ENCODE results near the gene SPSB1.

The SPSB1 gene

DNA sequence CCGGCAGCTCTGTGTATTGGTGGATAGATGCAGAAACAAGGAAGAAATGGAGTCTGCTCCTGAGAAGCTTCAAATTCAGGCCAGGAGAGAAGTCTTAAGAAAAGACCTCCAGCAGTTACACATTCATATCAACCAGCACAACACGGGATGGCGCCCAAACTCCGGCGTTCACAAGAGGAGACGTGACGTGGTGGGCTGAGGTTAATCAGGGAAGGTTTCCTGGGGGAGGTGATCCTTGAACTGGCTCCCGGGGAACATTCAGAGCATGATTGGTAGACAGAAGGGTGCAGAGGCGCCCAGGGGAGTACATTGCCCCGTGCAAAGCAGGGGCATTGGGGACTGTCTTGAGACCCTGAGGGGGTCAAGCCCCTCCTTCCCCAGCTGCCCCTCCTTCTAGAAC is 27.7 kb upstream of the SPSB1 start:
- no peak for TF ChIP-seq FOXM1 (IDR thresholded peaks at IDR 0.05; ENCODE audit: borderline replicate concordance, low read depth)

GRCh38 chr1:9265968-9266367 is 26.7 kb upstream of the SPSB1 start:
- no peak for TF ChIP-seq TEAD4 (IDR thresholded peaks at IDR 0.05)
- no peak for TF ChIP-seq EP300 (IDR thresholded peaks at IDR 0.05; ENCODE audit: borderline replicate concordance)
- TF ChIP-seq FOXM1 (IDR thresholded peaks at IDR 0.05; ENCODE audit: borderline replicate concordance, low read depth): no peak
- TF ChIP-seq, protein P1, sequence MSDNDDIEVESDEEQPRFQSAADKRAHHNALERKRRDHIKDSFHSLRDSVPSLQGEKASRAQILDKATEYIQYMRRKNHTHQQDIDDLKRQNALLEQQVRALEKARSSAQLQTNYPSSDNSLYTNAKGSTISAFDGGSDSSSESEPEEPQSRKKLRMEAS (IDR thresholded peaks at IDR 0.05): no peak
- TF ChIP-seq USF1 (IDR thresholded peaks at IDR 0.05): no peak
- TF ChIP-seq TCF12 (IDR thresholded peaks at IDR 0.05; ENCODE audit: low read depth): no peak

DNA sequence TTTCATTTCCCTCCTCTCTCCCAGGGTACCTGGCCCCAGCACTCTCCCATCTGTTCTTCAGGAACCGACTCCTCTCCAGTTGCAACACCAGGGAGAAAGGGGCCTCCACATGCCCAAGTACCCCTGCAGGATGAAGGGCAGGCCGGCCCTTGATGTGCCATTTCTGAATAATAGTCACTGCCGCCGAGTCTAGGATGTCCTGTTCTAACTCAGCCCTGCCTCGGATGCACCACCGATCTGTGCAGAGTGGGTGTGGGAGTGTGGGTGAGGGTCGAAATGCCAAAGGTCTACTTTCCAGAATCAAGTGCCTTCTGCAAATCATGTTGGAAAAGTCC is 25.4 kb upstream of the SPSB1 start:
- TF ChIP-seq ZBTB7A (IDR thresholded peaks at IDR 0.05; ENCODE audit: low read depth): no peak
- TF ChIP-seq RAD21 (IDR thresholded peaks at IDR 0.05; ENCODE audit: low read depth): no peak
- no peak for TF ChIP-seq NFIC (IDR thresholded peaks at IDR 0.05)
- TF ChIP-seq TEAD4 (IDR thresholded peaks at IDR 0.05): no peak
- no peak for TF ChIP-seq YY1 (IDR thresholded peaks at IDR 0.05; ENCODE audit: low read depth)
- TF ChIP-seq TCF12 (IDR thresholded peaks at IDR 0.05; ENCODE audit: low read depth): no peak
- TF ChIP-seq EGR1 (IDR thresholded peaks at IDR 0.05): no peak
- no peak for TF ChIP-seq CREB1 (IDR thresholded peaks at IDR 0.05; ENCODE audit: low read depth)
- TF ChIP-seq, protein P1 (IDR thresholded peaks at IDR 0.05): no peak
- TF ChIP-seq CEBPB (IDR thresholded peaks at IDR 0.05): no peak
- no peak for TF ChIP-seq USF1 (IDR thresholded peaks at IDR 0.05)
- TF ChIP-seq, protein P2, sequence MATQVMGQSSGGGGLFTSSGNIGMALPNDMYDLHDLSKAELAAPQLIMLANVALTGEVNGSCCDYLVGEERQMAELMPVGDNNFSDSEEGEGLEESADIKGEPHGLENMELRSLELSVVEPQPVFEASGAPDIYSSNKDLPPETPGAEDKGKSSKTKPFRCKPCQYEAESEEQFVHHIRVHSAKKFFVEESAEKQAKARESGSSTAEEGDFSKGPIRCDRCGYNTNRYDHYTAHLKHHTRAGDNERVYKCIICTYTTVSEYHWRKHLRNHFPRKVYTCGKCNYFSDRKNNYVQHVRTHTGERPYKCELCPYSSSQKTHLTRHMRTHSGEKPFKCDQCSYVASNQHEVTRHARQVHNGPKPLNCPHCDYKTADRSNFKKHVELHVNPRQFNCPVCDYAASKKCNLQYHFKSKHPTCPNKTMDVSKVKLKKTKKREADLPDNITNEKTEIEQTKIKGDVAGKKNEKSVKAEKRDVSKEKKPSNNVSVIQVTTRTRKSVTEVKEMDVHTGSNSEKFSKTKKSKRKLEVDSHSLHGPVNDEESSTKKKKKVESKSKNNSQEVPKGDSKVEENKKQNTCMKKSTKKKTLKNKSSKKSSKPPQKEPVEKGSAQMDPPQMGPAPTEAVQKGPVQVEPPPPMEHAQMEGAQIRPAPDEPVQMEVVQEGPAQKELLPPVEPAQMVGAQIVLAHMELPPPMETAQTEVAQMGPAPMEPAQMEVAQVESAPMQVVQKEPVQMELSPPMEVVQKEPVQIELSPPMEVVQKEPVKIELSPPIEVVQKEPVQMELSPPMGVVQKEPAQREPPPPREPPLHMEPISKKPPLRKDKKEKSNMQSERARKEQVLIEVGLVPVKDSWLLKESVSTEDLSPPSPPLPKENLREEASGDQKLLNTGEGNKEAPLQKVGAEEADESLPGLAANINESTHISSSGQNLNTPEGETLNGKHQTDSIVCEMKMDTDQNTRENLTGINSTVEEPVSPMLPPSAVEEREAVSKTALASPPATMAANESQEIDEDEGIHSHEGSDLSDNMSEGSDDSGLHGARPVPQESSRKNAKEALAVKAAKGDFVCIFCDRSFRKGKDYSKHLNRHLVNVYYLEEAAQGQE (IDR thresholded peaks at IDR 0.05; ENCODE audit: low read depth): no peak
- no peak for TF ChIP-seq TAF1 (IDR thresholded peaks at IDR 0.05; ENCODE audit: low read depth)
- no peak for TF ChIP-seq FOXM1 (IDR thresholded peaks at IDR 0.05; ENCODE audit: borderline replicate concordance, low read depth)
- TF ChIP-seq EP300 (IDR thresholded peaks at IDR 0.05; ENCODE audit: borderline replicate concordance): no peak

DNA sequence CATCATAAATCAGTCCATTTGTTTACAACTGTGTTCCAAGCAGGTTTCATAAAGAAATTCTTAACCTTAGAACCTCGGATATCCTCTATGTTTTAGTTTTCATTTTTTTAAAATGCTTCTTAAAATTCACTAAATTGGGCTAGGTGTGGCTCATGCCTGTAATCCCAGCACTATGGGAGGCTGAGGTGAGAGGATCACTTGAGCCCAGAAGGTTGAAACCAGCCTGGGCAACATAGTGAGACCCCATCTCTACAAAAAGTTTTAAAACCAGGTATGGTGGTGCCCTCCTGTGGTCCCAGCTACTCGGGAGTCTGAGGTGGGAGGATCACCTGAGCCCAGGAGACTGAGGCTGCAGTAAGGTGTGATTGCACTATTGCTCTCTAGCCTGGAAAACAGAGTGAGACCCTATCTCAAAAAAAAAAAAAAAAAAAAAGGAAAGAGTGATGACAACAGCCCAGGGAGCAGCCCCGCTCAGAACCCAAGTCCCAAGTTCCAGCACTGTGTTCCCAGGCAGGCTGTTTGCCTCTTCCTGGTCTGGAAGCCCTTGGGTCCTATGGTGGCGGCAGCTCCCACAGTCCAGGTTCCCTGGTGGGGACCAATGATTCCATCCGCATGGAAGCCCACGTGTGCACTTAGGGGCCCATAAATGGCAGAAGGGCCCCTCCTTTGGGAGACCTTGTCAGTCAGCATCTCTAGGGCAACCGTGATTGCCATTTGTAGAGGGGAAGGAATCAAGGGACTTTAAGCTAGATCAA is 24.7 kb upstream of the SPSB1 start:
- TF ChIP-seq ZBTB7A (IDR thresholded peaks at IDR 0.05; ENCODE audit: low read depth): no peak
- no peak for TF ChIP-seq EP300 (IDR thresholded peaks at IDR 0.05; ENCODE audit: borderline replicate concordance)
- TF ChIP-seq, protein P2 (IDR thresholded peaks at IDR 0.05; ENCODE audit: low read depth): no peak
- TF ChIP-seq, protein P1 (IDR thresholded peaks at IDR 0.05): no peak
- TF ChIP-seq YY1 (IDR thresholded peaks at IDR 0.05; ENCODE audit: low read depth): no peak
- no peak for TF ChIP-seq CREB1 (IDR thresholded peaks at IDR 0.05; ENCODE audit: low read depth)
- TF ChIP-seq CEBPB (IDR thresholded peaks at IDR 0.05): no peak
- TF ChIP-seq TAF1 (IDR thresholded peaks at IDR 0.05; ENCODE audit: low read depth): no peak
- TF ChIP-seq NFIC (IDR thresholded peaks at IDR 0.05): no peak
- no peak for TF ChIP-seq USF1 (IDR thresholded peaks at IDR 0.05)
- no peak for TF ChIP-seq TEAD4 (IDR thresholded peaks at IDR 0.05)
- TF ChIP-seq RAD21 (IDR thresholded peaks at IDR 0.05; ENCODE audit: low read depth): no peak
- TF ChIP-seq FOXM1 (IDR thresholded peaks at IDR 0.05; ENCODE audit: borderline replicate concordance, low read depth): no peak

- no peak for TF ChIP-seq CREB1 (IDR thresholded peaks at IDR 0.05; ENCODE audit: low read depth)
- TF ChIP-seq, protein P1 (IDR thresholded peaks at IDR 0.05): no peak
- TF ChIP-seq YY1 (IDR thresholded peaks at IDR 0.05; ENCODE audit: low read depth): no peak
- no peak for TF ChIP-seq EGR1 (IDR thresholded peaks at IDR 0.05)
- no peak for TF ChIP-seq RAD21 (IDR thresholded peaks at IDR 0.05; ENCODE audit: low read depth)
- TF ChIP-seq FOXM1 (IDR thresholded peaks at IDR 0.05; ENCODE audit: borderline replicate concordance, low read depth): no peak
- no peak for TF ChIP-seq USF1 (IDR thresholded peaks at IDR 0.05)
Observed at GRCh38 chr1:9269078-9269501, 23.6 kb upstream of the SPSB1 start.
